ENCODE data around the gene PLPP4. TPM values are rescaled to one million over a fixed set of nuclear protein-coding genes. Genes with fewer than 3 reads are reported as not detected.
A peak's percentile ranks its signal among the peaks of the same experiment; 100 is the strongest.

The PLPP4 gene
- polyA plus RNA-seq, 1 of the 3 experiments (the other 2 are of a cell fraction), result 27.9 TPM

GRCh38 chr10:120507175-120507574 is 50.1 kb downstream of the PLPP4 start:
- Histone ChIP-seq H3K4me3 (ENCODE audit: low read depth in 2 of 2, low read length in 1 of 2) (no peak overlapping the region), H3K4me2 (no peak overlapping the region), H3K36me3 (replicated peaks in 1 of 2; ENCODE audit: control insufficient read depth in 1 of 2, insufficient read depth in 2 of 2, low read length in 1 of 2) (peaks cover 2 to 28% of the 10 kb centered on the region in 2 experiments), H3K9me3 (no peaks in the 10 kb centered on the region), H2AFZ (ENCODE audit: low read depth) (no peak overlapping the region), H3K27me3 (ENCODE audit: insufficient read depth) (no peaks in the 10 kb centered on the region), H3K9me2 (no peaks in the 10 kb centered on the region), H3K79me2 (ENCODE audit: insufficient read depth) (peaks cover 96% of the 10 kb centered on the region), H4K20me1 (ENCODE audit: insufficient read depth) (peaks cover 31% of the 10 kb centered on the region; the same call in 1 of the 2 replicates), H3F3A (replicated peaks; ENCODE audit: insufficient read depth) (peaks cover 17% of the 10 kb centered on the region), H3K27ac (ENCODE audit: low read depth in 2 of 2, low read length in 1 of 2) (0 out of 4 replicates have a peak overlapping the region, but pooled peaks of 1 of the 2 experiments have one; percentile 46), H3K9ac (no peak overlapping the region), H3K4me1 (ENCODE audit: control insufficient read depth in 1 of 2, insufficient read depth in 2 of 2, low read depth in 1 of 2, low read length in 1 of 2) (peaks cover 7 to 11% of the 10 kb centered on the region in 2 experiments; a peak in 2 of 4 replicates)
- TF ChIP-seq FOXM1 (IDR thresholded peaks at IDR 0.05; ENCODE audit: low read depth) (no peak), SMC3 (IDR thresholded peaks at IDR 0.05; ENCODE audit: low read depth, low read length) (no peak), ELF1 (IDR thresholded peaks at IDR 0.05) (no peak), MEF2A (IDR thresholded peaks at IDR 0.05; ENCODE audit: borderline replicate concordance, low read depth) (no peak), CHD2 (IDR thresholded peaks at IDR 0.05; ENCODE audit: low read length, partially characterized antibody) (no peak), GABPA (IDR thresholded peaks at IDR 0.05; ENCODE audit: low read depth) (no peak), POLR2AphosphoS5 (IDR thresholded peaks at IDR 0.05; ENCODE audit: low read depth, low read length) (no peak), GATA2 (CRISPR knock-in tag; IDR thresholded peaks at IDR 0.05) (no peak), REST (IDR thresholded peaks at IDR 0.05; ENCODE audit: low read depth, low read length) (no peak), SIN3A (IDR thresholded peaks at IDR 0.05; ENCODE audit: borderline replicate concordance, low read depth, low read length) (no peak), IRF3 (IDR thresholded peaks at IDR 0.05; ENCODE audit: low read depth, low read length) (no peak), FOXJ3 (CRISPR knock-in tag; IDR thresholded peaks at IDR 0.05) (no peak), TCF12 (IDR thresholded peaks at IDR 0.05) (no peak), RXRA (IDR thresholded peaks at IDR 0.05; ENCODE audit: borderline replicate concordance, low read depth) (no peak)
- CTCF ChIA-PET, result no interaction called here
- POLR2A ChIA-PET, result no interaction called here
- no peak for DNase-seq
- WGBS (ENCODE audit: low lambda C conversion rate), result 75% methylated on average over 1 of the region's 1 CpG

- DNase-seq, result no peak
- H3F3A ChIP-seq (replicated peaks; ENCODE audit: insufficient read depth), result peaks cover 17% of the 10 kb centered on the region
- no peak overlapping the region for H2AFZ ChIP-seq (ENCODE audit: low read depth)
- H3K4me2 ChIP-seq, result no peak overlapping the region
- H3K27ac ChIP-seq (ENCODE audit: low read depth in 2 of 2, low read length in 1 of 2), result peak overlapping the region in 1 of 2 experiments; percentile 46; a peak in 2 of 4 replicates
- ChIA-PET POLR2A (no interaction called here), CTCF (interaction anchor here (0.6 kb wide), 1 partner anchor 1494 kb away, joined by 3 read pairs; no protein-coding TSS in a partner anchor)
- H3K79me2 ChIP-seq (ENCODE audit: insufficient read depth), result peaks cover 96% of the 10 kb centered on the region
- H3K9ac ChIP-seq, result no peak overlapping the region
- H3K9me2 ChIP-seq, result no peaks in the 10 kb centered on the region
- H3K9me3 ChIP-seq, result no peaks in the 10 kb centered on the region
- H3K4me3 ChIP-seq (ENCODE audit: low read depth in 2 of 2, low read length in 1 of 2), result no peak overlapping the region
- H3K27me3 ChIP-seq (ENCODE audit: insufficient read depth), result no peaks in the 10 kb centered on the region
- H3K4me1 ChIP-seq (ENCODE audit: control insufficient read depth in 1 of 2, insufficient read depth in 2 of 2, low read depth in 1 of 2, low read length in 1 of 2), result peaks cover 7 to 11% of the 10 kb centered on the region in 2 experiments; a peak in 2 of 4 replicates
- peaks cover 31% of the 10 kb centered on the region; the same call in 1 of the 2 replicates for H4K20me1 ChIP-seq (ENCODE audit: insufficient read depth)
- WGBS (ENCODE audit: low lambda C conversion rate), result 79% methylated on average over 2 of the region's 2 CpGs
- H3K36me3 ChIP-seq (replicated peaks in 1 of 2; ENCODE audit: control insufficient read depth in 1 of 2, insufficient read depth in 2 of 2, low read length in 1 of 2), result peaks cover 2 to 28% of the 10 kb centered on the region in 2 experiments
- TF ChIP-seq USF1 (IDR thresholded peaks at IDR 0.05; ENCODE audit: borderline replicate concordance, low read depth) (no peak), REST (IDR thresholded peaks at IDR 0.05; ENCODE audit: low read depth, low read length) (no peak), RAD21 (IDR thresholded peaks at IDR 0.05; ENCODE audit: low read length) (no peak), ZBTB33 (IDR thresholded peaks at IDR 0.05; ENCODE audit: borderline replicate concordance, low read depth) (no peak), SIN3A (IDR thresholded peaks at IDR 0.05; ENCODE audit: borderline replicate concordance, low read depth, low read length) (no peak)
These were observed 50.6 kb downstream of the PLPP4 start for GRCh38 chr10:120507651-120508050.

All from SK-N-SH (cell line).